ENCODE data around the gene CARD10. TPM values are rescaled to one million over a fixed set of nuclear protein-coding genes. Genes with fewer than 3 reads are reported as not detected.

Gene CARD10
- total and polyA plus RNA-seq, 2 of the 13 experiments (the other 11 are each of a cell fraction or from before 2014, with no cell fraction given) = 35.2 to 55.8 TPM

GRCh38 chr22:37497062-37497599, 22.1 kb downstream of the CARD10 start:
- H3K27ac ChIP-seq (ENCODE audit: extremely low read length, insufficient read depth, low read length) = no peak overlapping the region
- no peak overlapping the region for H3K9ac ChIP-seq (ENCODE audit: insufficient read depth, low read depth, low read length)
- H3K27me3 ChIP-seq (ENCODE audit: control insufficient read depth in 1 of 2, insufficient read depth in 2 of 2, low read length in 2 of 2) = no peaks in the 10 kb centered on the region
- no peak for FAIRE-seq
- TF ChIP-seq TAF1 (CRISPR knock-in tag; IDR thresholded peaks at IDR 0.05) (no peak), ZBTB2 (CRISPR knock-in tag; IDR thresholded peaks at IDR 0.05; ENCODE audit: low read depth) (no peak), ZNF530 (CRISPR knock-in tag; IDR thresholded peaks at IDR 0.05; ENCODE audit: low read depth) (no peak), ZBTB43 (CRISPR knock-in tag; conservative IDR thresholded peaks at IDR 0.05) (no peak), BATF2 (CRISPR knock-in tag; IDR thresholded peaks at IDR 0.05) (no peak), ZNF383 (CRISPR knock-in tag; IDR thresholded peaks at IDR 0.05; ENCODE audit: borderline replicate concordance) (no peak), SRF (IDR thresholded peaks at IDR 0.05; ENCODE audit: low read depth, low read length) (no peak), MYNN (CRISPR knock-in tag; IDR thresholded peaks at IDR 0.05; ENCODE audit: low read depth) (no peak), HMGXB3 (CRISPR knock-in tag; IDR thresholded peaks at IDR 0.05; ENCODE audit: borderline replicate concordance) (no peak), ZBTB3 (CRISPR knock-in tag; IDR thresholded peaks at IDR 0.05; ENCODE audit: borderline replicate concordance, low read depth) (no peak), HDAC2 (CRISPR knock-in tag; IDR thresholded peaks at IDR 0.05) (no peak), ZNF367 (CRISPR knock-in tag; IDR thresholded peaks at IDR 0.05; ENCODE audit: borderline replicate concordance) (no peak), FOXO1 (CRISPR knock-in tag; IDR thresholded peaks at IDR 0.05) (no peak)
- peaks cover 34 to 77% of the 10 kb centered on the region in 2 experiments for H3K36me3 ChIP-seq (replicated peaks in 1 of 2; ENCODE audit: control insufficient read depth in 1 of 2, insufficient read depth in 2 of 2, low read length in 2 of 2)
- no peaks in the 10 kb centered on the region for H4K20me1 ChIP-seq (ENCODE audit: insufficient read depth, low read length)
- in situ Hi-C loops (cut with HindIII; ENCODE audit: extremely low pct_ligation_motif_present, low pct_unique_long_range_greater_than_20kb) = no loop called here
- CTCF ChIA-PET (ENCODE audit: low intra/inter-chr PET ratio, low total read pairs) = interaction anchor here (2.0 kb wide), 1 partner anchor 24 kb away, joined by 18 read pairs; no protein-coding TSS in a partner anchor
- H2AFZ ChIP-seq (ENCODE audit: low read length) = no peak overlapping the region
- intact Hi-C loops (cut with micrococcal nuclease; ENCODE audit: unreplicated experiment) = no loop called here
- peaks cover 9% of the 10 kb centered on the region for H3K79me2 ChIP-seq (ENCODE audit: insufficient read depth, low read length)
- H3K4me3 ChIP-seq (replicated peaks in 1 of 3; ENCODE audit: insufficient read depth in 1 of 3, low read depth in 2 of 3, low read length in 3 of 3) = no peak overlapping the region
- DNase-seq (ENCODE audit: low spot score) = no peak
- no peak for ATAC-seq
- H3K9me3 ChIP-seq (ENCODE audit: low read length) = no peaks in the 10 kb centered on the region
- H3K4me1 ChIP-seq (ENCODE audit: insufficient read depth, low read length) = peaks cover 32% of the 10 kb centered on the region
- BruUV-seq (replicated peaks) = no TSS peak
- H3K4me2 ChIP-seq (ENCODE audit: low read depth, low read length) = no peak overlapping the region
- POLR2A ChIA-PET = no interaction called here
- 98% methylated on average over 10 of the region's 12 CpGs for WGBS (ENCODE audit: low lambda C conversion rate)

All from HepG2 (cell line).